Upper lobe of left lung (tissue), 4 donors: Measurements from ENCODE around the gene TRAFD1.

Source experiments
- CTCF ChIP-seq, 6 experiments: fragments of 450-650 bp in 4 of 6; fragments of 200-600 bp in 2 of 6; sonication (generic) in 2 of 6; IDR thresholded peaks; one replicate each; pipeline ENCODE4 v1.5.1; 2016 to 2019; ENCODE audit warnings: antibody characterized with exemption in 6 of 6
- EP300 ChIP-seq, 4 donors: sonication (generic); formaldehyde crosslinking; IDR thresholded peaks; one replicate each; pipeline ENCODE4 v1.5.1; 2017; ENCODE audit warnings: antibody characterized with exemption in 4 of 4, control low read depth in 2 of 4
- POLR2A ChIP-seq, 4 donors: fragments of 450-650 bp; IDR thresholded peaks; one replicate each; pipeline ENCODE4 v1.5.1; 2016 to 2017; ENCODE audit warnings: antibody characterized with exemption in 4 of 4, mild to moderate bottlenecking in 2 of 4

- TF ChIP-seq CTCF (IDR thresholded peaks at IDR 0.05): peak in 4 of 6 experiments; percentile 31 to 54 (median 40)
- TF ChIP-seq EP300 (IDR thresholded peaks at IDR 0.05): no peak
- no peak for TF ChIP-seq POLR2A (IDR thresholded peaks at IDR 0.05)
Observed at GRCh38 chr12:112198120-112198733, 72.9 kb downstream of the TRAFD1 start.
